GM19372 (cell line): ENCODE results near the gene DDN.

Experiments used
- ATAC-seq: cut with Tn5 transposase; IDR thresholded peaks from one replicate; pipeline ENCODE4 v1.9.1; 2021; ENCODE audit warnings: mild to moderate bottlenecking, low read depth, moderate library complexity; ENCODE audit not compliant: unreplicated experiment

Gene DDN

GRCh38 chr12:49032276-49032675 is 33.1 kb upstream of the DDN start:
- ATAC-seq = no peak

GRCh38 chr12:49031573-49032161 is 32.5 kb upstream of the DDN start:
- ATAC-seq = no peak

GRCh38 chr12:49030714-49031572 is 31.8 kb upstream of the DDN start:
- no peak for ATAC-seq

- ATAC-seq = no peak
These were observed 30.9 kb upstream of the DDN start for GRCh38 chr12:49030119-49030518.

- ATAC-seq = no peak
These were observed 29.6 kb upstream of the DDN start for GRCh38 chr12:49028666-49029275.

GRCh38 chr12:49027846-49028555 is 28.8 kb upstream of the DDN start:
- no peak for ATAC-seq

- ATAC-seq = no peak
These were observed 27.7 kb upstream of the DDN start for GRCh38 chr12:49026678-49027480.

- ATAC-seq = no peak
These were observed 26.9 kb upstream of the DDN start for GRCh38 chr12:49026101-49026500.

GRCh38 chr12:49025463-49025862 is 26.3 kb upstream of the DDN start:
- ATAC-seq = no peak

GRCh38 chr12:49024543-49024942 is 25.4 kb upstream of the DDN start:
- ATAC-seq = no peak

- ATAC-seq = no peak
These were observed 24.6 kb upstream of the DDN start for GRCh38 chr12:49023812-49024211.

- no peak for ATAC-seq
These were observed 23.5 kb upstream of the DDN start for GRCh38 chr12:49022558-49023178.

GRCh38 chr12:49021292-49021915 is 22.2 kb upstream of the DDN start:
- no peak for ATAC-seq

- no peak for ATAC-seq
These were observed 21.3 kb upstream of the DDN start for GRCh38 chr12:49020441-49020840.

- ATAC-seq = no peak
These were observed 20.5 kb upstream of the DDN start for GRCh38 chr12:49019443-49020324.

- no peak for ATAC-seq
These were observed 19.9 kb upstream of the DDN start for GRCh38 chr12:49019120-49019430.

GRCh38 chr12:49018261-49019119 is 19.3 kb upstream of the DDN start, which contains the start of gene PRKAG1:
PRKAG1 (minus strand) TSS chr12:49018776; CDS start chr12:49018740, 36 bp downstream.
- ATAC-seq = peak; percentile 82

- peak; percentile 9 for ATAC-seq
These were observed 18.7 kb upstream of the DDN start for GRCh38 chr12:49017891-49018260.
